ENCODE results near the gene FXR2.

The FXR2 gene

DNA sequence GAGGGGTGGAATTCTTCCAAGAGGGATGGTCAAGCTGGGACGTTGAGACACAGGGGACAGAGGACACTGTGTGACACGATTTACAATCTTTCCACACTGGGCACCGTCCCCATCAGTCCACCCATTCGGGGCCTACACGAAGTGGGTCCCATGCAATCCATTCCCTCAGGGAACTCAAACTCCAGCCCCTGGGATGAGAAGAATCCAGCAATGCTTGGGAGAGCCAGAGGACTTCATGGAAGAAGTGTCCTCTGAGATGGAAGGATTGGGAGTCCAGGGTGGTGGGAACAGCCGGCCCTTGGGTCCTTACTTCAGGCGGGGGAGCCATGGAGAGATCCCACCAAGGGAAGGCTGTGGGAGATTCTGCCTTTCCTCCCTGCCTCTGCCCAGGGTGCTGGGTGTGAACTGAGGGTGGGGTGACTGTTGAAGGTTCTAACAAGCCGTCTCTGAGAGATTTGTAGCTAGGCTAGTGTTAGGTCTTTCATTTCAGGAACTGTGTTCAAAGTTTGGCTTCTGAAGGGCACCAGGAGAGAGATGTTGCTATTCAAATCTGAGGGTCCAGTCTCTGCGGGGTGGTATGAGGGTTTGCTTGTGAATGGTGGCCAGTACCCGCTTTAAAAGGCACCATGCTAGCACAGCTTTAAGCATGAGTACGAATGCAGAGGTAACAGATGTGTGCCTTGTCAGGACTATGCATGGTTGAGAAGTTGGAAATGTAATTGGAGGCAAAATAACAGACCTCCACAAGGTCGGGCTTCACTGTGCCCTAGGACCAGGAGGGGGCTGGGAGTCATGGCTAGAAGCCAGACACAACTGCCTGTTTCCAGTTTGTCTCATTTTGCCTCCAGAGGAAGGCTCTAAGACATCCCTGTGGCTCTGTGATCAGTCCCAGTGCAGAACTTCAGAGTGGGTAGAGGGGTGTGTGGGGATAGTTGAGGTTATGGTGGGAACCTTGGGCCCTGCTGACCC lies 38.0 kb upstream of the FXR2 start:
- ChIA-PET POLR2A (interaction anchor here (0.7 to 10.6 kb wide), 3 partner anchors 25 to 1836 kb away, joined by 4 to 143 read pairs (median 13); partner anchors contain the start of genes SAT2, TP53 and WRAP53), CTCF (interaction anchor here (1.8 kb wide), 1 partner anchor 64 kb away, joined by 7 read pairs; no protein-coding TSS in a partner anchor)
- DNase-seq (ENCODE audit: extremely low spot score), result no peak
- TF ChIP-seq HDGF (IDR thresholded peaks at IDR 0.05; ENCODE audit: borderline replicate concordance), result no peak
- no peak for TF ChIP-seq BHLHE40 (IDR thresholded peaks at IDR 0.05; ENCODE audit: borderline replicate concordance)
- no peak for TF ChIP-seq NFRKB (IDR thresholded peaks at IDR 0.05)
- no peak for TF ChIP-seq ELF4 (IDR thresholded peaks at IDR 0.05)
- no peak for TF ChIP-seq CTBP1 (IDR thresholded peaks at IDR 0.05; ENCODE audit: borderline replicate concordance)
- no peak for TF ChIP-seq PKNOX1 (IDR thresholded peaks at IDR 0.05)
- TF ChIP-seq TARDBP (IDR thresholded peaks at IDR 0.05), result no peak
- no peak for TF ChIP-seq L3MBTL2 (conservative IDR thresholded peaks at IDR 0.05)
- no peak for TF ChIP-seq SUZ12 (IDR thresholded peaks at IDR 0.05)
- no peak for TF ChIP-seq SP1 (IDR thresholded peaks at IDR 0.05)
- no peak for TF ChIP-seq ZNF384 (IDR thresholded peaks at IDR 0.05)
- TF ChIP-seq FOXK2 (IDR thresholded peaks at IDR 0.05), result no peak
- TF ChIP-seq FOXA1 (IDR thresholded peaks at IDR 0.05), result no peak
- TF ChIP-seq ARNT (IDR thresholded peaks at IDR 0.05), result no peak
- no peak for TF ChIP-seq FOXM1 (IDR thresholded peaks at IDR 0.05; ENCODE audit: borderline replicate concordance)
- no peak for TF ChIP-seq LEF1 (IDR thresholded peaks at IDR 0.05; ENCODE audit: borderline replicate concordance)

- TF ChIP-seq FOXM1 (IDR thresholded peaks at IDR 0.05; ENCODE audit: borderline replicate concordance) (no peak), CTBP1 (IDR thresholded peaks at IDR 0.05; ENCODE audit: borderline replicate concordance) (no peak), FOXA1 (IDR thresholded peaks at IDR 0.05) (no peak), NFRKB (IDR thresholded peaks at IDR 0.05) (no peak), ARNT (IDR thresholded peaks at IDR 0.05) (no peak), ZNF384 (IDR thresholded peaks at IDR 0.05) (no peak), SP1 (IDR thresholded peaks at IDR 0.05) (no peak), TARDBP (IDR thresholded peaks at IDR 0.05) (no peak), HDGF (IDR thresholded peaks at IDR 0.05; ENCODE audit: borderline replicate concordance) (no peak), ELF4 (IDR thresholded peaks at IDR 0.05) (no peak), BHLHE40 (IDR thresholded peaks at IDR 0.05; ENCODE audit: borderline replicate concordance) (no peak), FOXK2 (IDR thresholded peaks at IDR 0.05) (no peak), LEF1 (IDR thresholded peaks at IDR 0.05; ENCODE audit: borderline replicate concordance) (no peak), PKNOX1 (IDR thresholded peaks at IDR 0.05) (no peak)
- ChIA-PET CTCF (interaction anchor here (0.8 to 1.8 kb wide), 5 partner anchors 17 to 64 kb away, joined by 3 to 10 read pairs (median 6); partner anchors contain the start of genes TP53 and WRAP53), POLR2A (interaction anchor here (0.7 to 10.6 kb wide), 8 partner anchors 10 to 1835 kb away, joined by 3 to 143 read pairs (median 6); partner anchors contain the start of genes SAT2, TP53 and WRAP53)
- DNase-seq (ENCODE audit: extremely low spot score), result no peak
These were observed 37.1 kb upstream of the FXR2 start for GRCh38 chr17:7651665-7652387.

GRCh38 chr17:7651097-7651664 lies 36.5 kb upstream of the FXR2 start:
- CTCF ChIA-PET, result interaction anchor here (0.6 to 1.8 kb wide), 6 partner anchors 16 to 485 kb away, joined by 3 to 10 read pairs (median 6); partner anchors contain the start of genes TP53 and WRAP53

GRCh38 chr17:7650509-7651096 lies 35.9 kb upstream of the FXR2 start, which contains the start of gene ATP1B2:
ATP1B2 (plus strand) TSS chr17:7650926; CDS start chr17:7651519, 593 bp downstream.
- TF ChIP-seq L3MBTL2 (conservative IDR thresholded peaks at IDR 0.05) (no peak), FOXK2 (IDR thresholded peaks at IDR 0.05) (no peak), FOXM1 (IDR thresholded peaks at IDR 0.05; ENCODE audit: borderline replicate concordance) (no peak), HDGF (IDR thresholded peaks at IDR 0.05; ENCODE audit: borderline replicate concordance) (no peak), CTBP1 (IDR thresholded peaks at IDR 0.05; ENCODE audit: borderline replicate concordance) (no peak), ARNT (IDR thresholded peaks at IDR 0.05) (no peak), SP1 (IDR thresholded peaks at IDR 0.05) (no peak), ELF4 (IDR thresholded peaks at IDR 0.05) (no peak), PKNOX1 (IDR thresholded peaks at IDR 0.05) (no peak), BHLHE40 (IDR thresholded peaks at IDR 0.05; ENCODE audit: borderline replicate concordance) (no peak), TARDBP (IDR thresholded peaks at IDR 0.05) (no peak)
- peak; percentile 87 for DNase-seq (ENCODE audit: extremely low spot score)
- ChIA-PET CTCF (interaction anchor here (0.5 to 1.8 kb wide), 6 partner anchors 16 to 486 kb away, joined by 3 to 10 read pairs (median 6); partner anchors contain the start of gene WRAP53), POLR2A (interaction anchor here (0.9 to 10.6 kb wide), 13 partner anchors 8 to 67 kb away, joined by 3 to 143 read pairs (median 5); partner anchors contain the start of genes MPDU1, SAT2, TP53 and WRAP53)

More at GRCh38 chr17:7651097-7651664, 36.5 kb upstream of the FXR2 start:
- TF ChIP-seq L3MBTL2 (conservative IDR thresholded peaks at IDR 0.05) (0 out of 2 replicates have a peak, but pooled peaks have one; percentile 12), PKNOX1 (IDR thresholded peaks at IDR 0.05) (no peak)
- POLR2A ChIA-PET, result interaction anchor here (0.9 to 10.6 kb wide), 14 partner anchors 8 to 77 kb away, joined by 3 to 143 read pairs (median 5); partner anchors contain the start of genes MPDU1, SAT2, TP53 and WRAP53
- no peak for DNase-seq (ENCODE audit: extremely low spot score)
